ENCODE measurements around the gene TTLL11.

GRCh38 chr9:121863955-121864354 is 229.2 kb downstream of the TTLL11 start:
- TF ChIP-seq POLR2A (IDR thresholded peaks at IDR 0.05; ENCODE audit: low read length): no peak
- TF ChIP-seq GATA1 (IDR thresholded peaks at IDR 0.05; ENCODE audit: low read depth, low read length): no peak
